ENCODE data around the gene PMEPA1.
A peak's percentile ranks its signal among the peaks of the same experiment; 100 is the strongest.

Gene PMEPA1

GRCh38 chr20:57738053-57738452 is 28.2 kb upstream of the PMEPA1 start:
- H3K36me3 ChIP-seq (ENCODE audit: control insufficient read depth in 2 of 2, insufficient read depth in 1 of 2, low read length in 2 of 2) = no peaks in the 10 kb centered on the region
- no peaks in the 10 kb centered on the region for H3K9me3 ChIP-seq (ENCODE audit: control insufficient read depth, insufficient read depth, low read depth, low read length)
- ChIA-PET POLR2A (interaction anchor here (1.4 kb wide), 1 partner anchor 10 kb away, joined by 3 read pairs; no protein-coding TSS in a partner anchor), CTCF (interaction anchor here (0.7 kb wide), 2 partner anchors 40 to 189 kb away, joined by 3 to 5 read pairs; no protein-coding TSS in a partner anchor)
- no peak overlapping the region for H3K27ac ChIP-seq (ENCODE audit: extremely low read depth, low read depth, low read length)
- TF ChIP-seq ZNF501 (tag by site-specific recombination; IDR thresholded peaks at IDR 0.05) = no peak
- no peak for TF ChIP-seq GLIS1 (tag by site-specific recombination; IDR thresholded peaks at IDR 0.05)
- no peak for TF ChIP-seq ZSCAN23 (tag by site-specific recombination; IDR thresholded peaks at IDR 0.05)
- no peak overlapping the region for H3K4me3 ChIP-seq (ENCODE audit: low read depth, low read length)
- no peaks in the 10 kb centered on the region for H3K4me1 ChIP-seq (ENCODE audit: control insufficient read depth, insufficient read depth, low read length)

GRCh38 chr20:57737349-57737748 is 27.5 kb upstream of the PMEPA1 start:
- TF ChIP-seq ZNF362 (tag by site-specific recombination; IDR thresholded peaks at IDR 0.05) (no peak), ZNF341 (tag by site-specific recombination; IDR thresholded peaks at IDR 0.05; ENCODE audit: low read depth) (peak; percentile 66), ZNF747 (tag by site-specific recombination; IDR thresholded peaks at IDR 0.05) (no peak), KLF9 (tag by site-specific recombination; IDR thresholded peaks at IDR 0.05; ENCODE audit: low read depth) (no peak), ZNF266 (tag by site-specific recombination; IDR thresholded peaks at IDR 0.05; ENCODE audit: low read depth) (no peak), ZNF280D (tag by site-specific recombination; IDR thresholded peaks at IDR 0.05) (no peak), ZNF239 (tag by site-specific recombination; IDR thresholded peaks at IDR 0.05) (no peak), ZNF449 (tag by site-specific recombination; IDR thresholded peaks at IDR 0.05) (no peak), ZNF366 (tag by site-specific recombination; conservative IDR thresholded peaks at IDR 0.05) (peak; percentile 64; the same call in 1 of the 2 replicates), ZNF707 (tag by site-specific recombination; IDR thresholded peaks at IDR 0.05) (no peak), PRDM10 (tag by site-specific recombination; IDR thresholded peaks at IDR 0.05) (no peak)
- Histone ChIP-seq H3K4me1 (ENCODE audit: control insufficient read depth, insufficient read depth, low read length) (no peaks in the 10 kb centered on the region), H3K4me3 (ENCODE audit: low read depth, low read length) (no peak overlapping the region), H3K9me3 (ENCODE audit: control insufficient read depth, insufficient read depth, low read depth, low read length) (no peaks in the 10 kb centered on the region), H3K27ac (ENCODE audit: extremely low read depth, low read depth, low read length) (no peak overlapping the region), H3K36me3 (ENCODE audit: control insufficient read depth in 2 of 2, insufficient read depth in 1 of 2, low read length in 2 of 2) (no peaks in the 10 kb centered on the region)
- ChIA-PET CTCF (interaction anchor here (0.7 kb wide), 2 partner anchors 40 to 188 kb away, joined by 3 to 5 read pairs; no protein-coding TSS in a partner anchor), POLR2A (no interaction called here)
